GM12878 (cell line): ENCODE results near the gene RPL29. TPM values are rescaled to one million over a fixed set of nuclear protein-coding genes. Genes with fewer than 3 reads are reported as not detected.

Experiments
- ATAC-seq: fragments of 200-7000 bp; cut with Tn5 transposase; 3 replicates; pipeline ENCODE4 v1.9.1; 2020; ENCODE audit warnings: mild to moderate bottlenecking, moderate library complexity
- BruUV-seq: library from RNA; stranded (reverse); fragments of 400-500 nt; replicated peaks from 2 replicates; lab custom pipeline; 2021; lab: Mats Ljungman, UMichigan
- CTCF ChIA-PET: fragments of 300-600 bp; sonication (Branson Sonifier 250); formaldehyde crosslinking; extraction: SDS; loops from one replicate; lab custom pipeline; 2021; ENCODE audit warnings: inconsistent platforms; lab: Yijun Ruan, JAX
- POLR2A ChIA-PET: fragments of 350-600 bp; formaldehyde crosslinking; extraction: SDS; loops from one replicate; lab custom pipeline; 2021; ENCODE audit warnings: inconsistent platforms; lab: Charles Lee
- RAD21 ChIA-PET: fragments of 300-600 bp; sonication (Branson Sonifier 250); formaldehyde crosslinking; loops from one replicate; lab custom pipeline; 2023; ENCODE audit warnings: antibody characterized with exemption; ENCODE audit not compliant: unreplicated experiment; lab: Charles Lee
- SMC1A ChIA-PET: fragments of 300-600 bp; sonication (Branson Sonifier 250); formaldehyde crosslinking; loops from one replicate; lab custom pipeline; 2023; ENCODE audit not compliant: unreplicated experiment, uncharacterized antibody; lab: Charles Lee
- DNase-seq: peaks from one replicate; pipeline ENCODE4 v3.0.0-alpha.2; 2011; ENCODE audit warnings: low read depth, low spot score
- FAIRE-seq: peaks from 3 replicates; lab custom pipeline; 2011; peaks lifted over from hg19 to GRCh38; lab: Jason Lieb, UNC
- H2AFZ ChIP-seq: 2 replicates; pipeline ENCODE4 v1.6.0; 2011; ENCODE audit warnings: low read depth, low read length, control low read depth; ENCODE audit not compliant: control insufficient read depth
- H3K27ac ChIP-seq: 2 replicates; pipeline ENCODE4 v1.5.1; 2011; ENCODE audit warnings: control low read depth; ENCODE audit not compliant: control insufficient read depth, insufficient read depth
- H3K27me3 ChIP-seq, 2 experiments: replicated peaks in 1 of 2; 2 replicates each; pipeline versions ENCODE4 v1.6.0 to v1.6.1; 2011; ENCODE audit warnings: low read length in 1 of 2; ENCODE audit not compliant: control insufficient read depth in 2 of 2, insufficient read depth in 2 of 2
- H3K36me3 ChIP-seq, 2 experiments: 2 replicates each; pipeline ENCODE4 v1.5.1; 2011; ENCODE audit warnings: low read length in 1 of 2; ENCODE audit not compliant: control insufficient read depth in 2 of 2, insufficient read depth in 2 of 2
- H3K4me1 ChIP-seq: 2 replicates; pipeline ENCODE4 v1.6.1; 2011; ENCODE audit warnings: mild to moderate bottlenecking, low read length, moderate library complexity, mixed read lengths; ENCODE audit not compliant: control insufficient read depth, insufficient read depth
- H3K4me2 ChIP-seq: 2 replicates; pipeline ENCODE4 v1.6.0; 2011; ENCODE audit warnings: control low read depth; ENCODE audit not compliant: control insufficient read depth, insufficient read depth
- H3K4me3 ChIP-seq: fragments of 200-600 bp; sonication (generic); 2 replicates; pipeline ENCODE4 v1.5.1; 2016
- H3K79me2 ChIP-seq: 2 replicates; pipeline ENCODE4 v1.6.0; 2011; ENCODE audit warnings: low read length; ENCODE audit not compliant: control insufficient read depth, insufficient read depth
- H3K9ac ChIP-seq: 2 replicates; pipeline ENCODE4 v1.8.0; 2011; ENCODE audit warnings: low read length, control low read depth, mixed read lengths; ENCODE audit not compliant: control insufficient read depth, insufficient read depth
- H3K9me3 ChIP-seq: replicated peaks from 3 replicates; pipeline ENCODE4 v1.5.1; 2011; ENCODE audit warnings: mild to moderate bottlenecking, low read length; ENCODE audit not compliant: control insufficient read depth, insufficient read depth
- H4K20me1 ChIP-seq: 2 replicates; pipeline ENCODE4 v1.6.0; 2011; ENCODE audit not compliant: control insufficient read depth, insufficient read depth
- E4F1 ChIP-seq: fragments of 450-650 bp; IDR thresholded peaks from 2 replicates; pipeline ENCODE4 v1.6.1; 2018; ENCODE audit warnings: borderline replicate concordance, mild to moderate bottlenecking; ENCODE audit not compliant: partially characterized antibody
- JUND ChIP-seq: IDR thresholded peaks from 2 replicates; pipeline ENCODE4 v1.6.1; 2012; ENCODE audit warnings: low read depth, mild to moderate bottlenecking, low read length, improper control_type of control experiment, moderate library complexity
- MEF2A ChIP-seq: IDR thresholded peaks from 2 replicates; pipeline ENCODE4 v1.6.1; 2011; ENCODE audit warnings: low read depth, mild to moderate bottlenecking, low read length, moderate library complexity; ENCODE audit not compliant: insufficient read depth
- MYB ChIP-seq: fragments of 150-350 bp; IDR thresholded peaks from 2 replicates; pipeline ENCODE4 v1.6.1; 2014; ENCODE audit warnings: mild to moderate bottlenecking, low read depth, low read length, borderline replicate concordance
- NFYB ChIP-seq: IDR thresholded peaks from 2 replicates; pipeline ENCODE4 v1.6.1; 2011; ENCODE audit warnings: low read depth, mild to moderate bottlenecking, low read length, improper control_type of control experiment, moderate library complexity; ENCODE audit not compliant: insufficient read depth
- RAD51 ChIP-seq: fragments of 450-650 bp; IDR thresholded peaks from 2 replicates; pipeline ENCODE4 v1.6.1; 2016; ENCODE audit warnings: moderate library complexity, mild to moderate bottlenecking, inconsistent platforms
- SREBF2 ChIP-seq: IDR thresholded peaks from 2 replicates; pipeline ENCODE4 v1.6.1; 2012; ENCODE audit warnings: mild to moderate bottlenecking, low read length
- SUPT20H ChIP-seq: IDR thresholded peaks from 2 replicates; pipeline ENCODE4 v1.6.1; 2011; ENCODE audit warnings: low read depth, mild to moderate bottlenecking, low read length, moderate library complexity, borderline replicate concordance; ENCODE audit not compliant: control insufficient read depth
- TCF3 ChIP-seq: IDR thresholded peaks from 2 replicates; pipeline ENCODE4 v1.6.1; 2012; ENCODE audit warnings: low read depth, mild to moderate bottlenecking, low read length, borderline replicate concordance; ENCODE audit not compliant: insufficient read depth
- WGBS: methylation state at CpG from one replicate; pipeline ENCODE4 v1.1.6; 2016; ENCODE audit warnings: low lambda C conversion rate; ENCODE audit not compliant: insufficient replicate concordance, insufficient coverage; ENCODE audit errors: missing lambda C conversion rate; 5-methylcytosine and 5-hydroxymethylcytosine counted together
- in situ Hi-C: fragments of 300-500 bp; cut with MboI; formaldehyde crosslinking; loops from 9 replicates; pipeline ENCODE4 v1.14.3; 2018; ENCODE audit warnings: mixed read lengths
- intact Hi-C: fragments of 100-400 bp; cut with micrococcal nuclease; formaldehyde crosslinking; loops from one replicate; pipeline ENCODE4 v1.14.2; 2022; ENCODE audit not compliant: unreplicated experiment
- polyA plus RNA-seq, 11 experiments: library from polyadenylated mRNA; depleted of rRNA in 4 of 11; unstranded in 6 of 11; stranded (reverse) in 5 of 11; fragments of >200 nt; fragmentation: Nextera tagmentation in 4 of 11; fragmentation: Illumina TruSeq in 1 of 11; extraction: Ambion mirVana in 4 of 11; extraction: Trizol in 1 of 11; gene quantifications; 1 replicate in 1 of 11; 2 replicates in 10 of 11; pipeline versions ENCODE4 v1.2.1 to v1.2.3, GENCODE V29; 2011 to 2016; ENCODE audit warnings: inconsistent platforms in 2 of 11, missing spikeins in 2 of 11, low read depth in 1 of 11
- total RNA-seq, 4 experiments: library from RNA; depleted of rRNA in 3 of 4; stranded (reverse); fragments of >200 nt in 3 of 4; fragmentation: Illumina TruSeq in 1 of 4; extraction: Trizol in 1 of 4; gene quantifications; 2 replicates each; pipeline versions ENCODE4 v1.2.1 to v1.2.3, GENCODE V29; 2013 to 2021

The RPL29 gene
- total and polyA plus RNA-seq, 10 of the 15 experiments (the other 5 are each of a cell fraction or from before 2014, with no cell fraction given) = 1,053 to 2,477 (median 1,657) TPM

GRCh38 chr3:52029053-52029452, 33.4 kb upstream of the RPL29 start:
- no peak for FAIRE-seq
- ChIA-PET SMC1A (interaction anchor here (0.8 to 1.5 kb wide), 2 partner anchors 24 to 25 kb away, joined by 4 to 6 read pairs; no protein-coding TSS in a partner anchor), POLR2A (interaction anchor here (1.1 kb wide), 1 partner anchor 24 kb away, joined by 3 read pairs; no protein-coding TSS in a partner anchor), CTCF (interaction anchor here (0.8 to 1.3 kb wide), 3 partner anchors 23 to 25 kb away, joined by 3 read pairs; no protein-coding TSS in a partner anchor), RAD21 (interaction anchor here (1.0 to 1.5 kb wide), 3 partner anchors 25 to 28 kb away, joined by 3 to 8 read pairs (median 4); no protein-coding TSS in a partner anchor)
- 64% methylated on average over 9 of the region's 9 CpGs for WGBS
- no peak overlapping the region for H3K4me3 ChIP-seq
- peaks cover 9% of the 10 kb centered on the region for H3K4me1 ChIP-seq
- no peak for TF ChIP-seq MYB
- TF ChIP-seq SUPT20H = no peak
- no peak for TF ChIP-seq SREBF2
- no peak for TF ChIP-seq E4F1
- no peak for TF ChIP-seq NFYB
- no peak for TF ChIP-seq JUND
- no peak for TF ChIP-seq RAD51
- no peak for TF ChIP-seq TCF3
- TF ChIP-seq MEF2A = no peak
- intact Hi-C loops (no loop called here), in situ Hi-C loops (no loop called here)
- no TSS peak for BruUV-seq
- H3K9me3 ChIP-seq = no peaks in the 10 kb centered on the region; the same call in 2 of the 3 replicates
- no peak overlapping the region for H3K9ac ChIP-seq
- no peaks in the 10 kb centered on the region for H3K36me3 ChIP-seq
- H3K4me2 ChIP-seq = no peak overlapping the region
- H3K79me2 ChIP-seq = no peaks in the 10 kb centered on the region
- no peak overlapping the region for H2AFZ ChIP-seq
- no peak for DNase-seq
- H3K27ac ChIP-seq = no peak overlapping the region
- H3K27me3 ChIP-seq = no peaks in the 10 kb centered on the region
- H4K20me1 ChIP-seq = no peaks in the 10 kb centered on the region
- ATAC-seq = no peak
